Measurements from ENCODE around the gene CIC. TPM values are rescaled to one million over a fixed set of nuclear protein-coding genes. Genes with fewer than 3 reads are reported as not detected.

The CIC gene
- total and polyA plus RNA-seq, 4 experiments from 2014 or later = 3.5 to 82.6 (median 81.6) TPM; not detected in 1

- Histone ChIP-seq H3K9me3 (ENCODE audit: control insufficient read depth in 1 of 2, low read length in 2 of 2) (no peaks in the 10 kb centered on the region), H3K4me3 (ENCODE audit: low read length in 2 of 2) (no peak overlapping the region), H3K27ac (ENCODE audit: low read depth, low read length) (no peak overlapping the region), H3K36me3 (ENCODE audit: insufficient read depth, low read length) (no peaks in the 10 kb centered on the region), H3K27me3 (ENCODE audit: insufficient read depth, low read length) (peaks cover 26% of the 10 kb centered on the region), H3K4me1 (ENCODE audit: insufficient read depth, low read length) (peaks cover 14% of the 10 kb centered on the region)
- no peak overlapping the region for H3K27ac Mint-ChIP-seq
- no peak for DNase-seq
- CTCF ChIA-PET (ENCODE audit: partially characterized antibody) = no interaction called here
- H3K36me3 Mint-ChIP-seq = no peaks in the 10 kb centered on the region
- H3K9me3 Mint-ChIP-seq = peaks cover 0 to 1% (median 0%) of the 10 kb centered on the region in 8 donors
- H3K4me3 Mint-ChIP-seq = peak overlapping the region in 6 of 8 donors; percentile 30 to 80 (median 70)
- POLR2A ChIA-PET (ENCODE audit: partially characterized antibody) = interaction anchor here (0.6 to 1.0 kb wide), 2 partner anchors 16 to 137 kb away, joined by 3 read pairs; no protein-coding TSS in a partner anchor
- peaks cover 18 to 26% of the 10 kb centered on the region in 2 donors for H3K27me3 Mint-ChIP-seq
- intact Hi-C loops (cut with micrococcal nuclease) = no loop called here
- H3K4me1 Mint-ChIP-seq = peaks cover 2 to 27% (median 14%) of the 10 kb centered on the region in 4 donors
Observed at GRCh38 chr19:42313840-42314755, 45.0 kb downstream of the CIC start.

GRCh38 chr19:42315024-42315423 lies 46.0 kb downstream of the CIC start:
- CTCF ChIA-PET (ENCODE audit: partially characterized antibody) = interaction anchor here (1.6 kb wide), 1 partner anchor 18 kb away, joined by 3 read pairs; no protein-coding TSS in a partner anchor
- POLR2A ChIA-PET (ENCODE audit: partially characterized antibody) = no interaction called here
- peaks cover 26% of the 10 kb centered on the region for H3K27me3 ChIP-seq (ENCODE audit: insufficient read depth, low read length)
- H3K4me3 ChIP-seq (ENCODE audit: low read length in 2 of 2) = no peak overlapping the region
- Mint-ChIP-seq H3K9me3 (peaks cover 0 to 1% (median 0%) of the 10 kb centered on the region in 8 donors), H3K4me1 (peaks cover 2 to 27% (median 14%) of the 10 kb centered on the region in 4 donors), H3K4me3 (peak overlapping the region in 2 of 8 donors; percentile 29 to 46), H3K27me3 (peaks cover 18 to 26% of the 10 kb centered on the region in 2 donors), H3K27ac (no peak overlapping the region), H3K36me3 (no peaks in the 10 kb centered on the region)
- H3K4me1 ChIP-seq (ENCODE audit: insufficient read depth, low read length) = peaks cover 14% of the 10 kb centered on the region
- intact Hi-C loops (cut with micrococcal nuclease) = no loop called here
- no peak for DNase-seq
- no peaks in the 10 kb centered on the region for H3K9me3 ChIP-seq (ENCODE audit: control insufficient read depth in 1 of 2, low read length in 2 of 2)
- H3K36me3 ChIP-seq (ENCODE audit: insufficient read depth, low read length) = no peaks in the 10 kb centered on the region
- no peak overlapping the region for H3K27ac ChIP-seq (ENCODE audit: low read depth, low read length)

- Histone ChIP-seq H3K4me3 (ENCODE audit: low read length in 2 of 2) (no peak overlapping the region), H3K27me3 (ENCODE audit: insufficient read depth, low read length) (peaks cover 26% of the 10 kb centered on the region), H3K4me1 (ENCODE audit: insufficient read depth, low read length) (peaks cover 14% of the 10 kb centered on the region), H3K9me3 (ENCODE audit: control insufficient read depth in 1 of 2, low read length in 2 of 2) (no peaks in the 10 kb centered on the region), H3K27ac (ENCODE audit: low read depth, low read length) (no peak overlapping the region), H3K36me3 (ENCODE audit: insufficient read depth, low read length) (no peaks in the 10 kb centered on the region)
- POLR2A ChIA-PET (ENCODE audit: partially characterized antibody) = no interaction called here
- CTCF ChIA-PET (ENCODE audit: partially characterized antibody) = interaction anchor here (1.6 kb wide), 1 partner anchor 20 kb away, joined by 3 read pairs; no protein-coding TSS in a partner anchor
- Mint-ChIP-seq H3K27ac (peak overlapping the region in 1 of 7 donors; percentile 17), H3K4me1 (peaks cover 2 to 27% (median 14%) of the 10 kb centered on the region in 4 donors), H3K4me3 (peak overlapping the region in 1 of 8 donors; percentile 33), H3K27me3 (peaks cover 18 to 25% of the 10 kb centered on the region in 2 donors), H3K9me3 (no peaks in the 10 kb centered on the region), H3K36me3 (no peaks in the 10 kb centered on the region)
- no peak for DNase-seq
- intact Hi-C loops (cut with micrococcal nuclease) = no loop called here
Observed at GRCh38 chr19:42316223-42317211, 47.5 kb downstream of the CIC start.

GRCh38 chr19:42317535-42317934 lies 48.5 kb downstream of the CIC start:
- no peak for DNase-seq
- Mint-ChIP-seq H3K4me1 (peaks cover 2 to 20% (median 13%) of the 10 kb centered on the region in 4 donors), H3K27me3 (peaks cover 11 to 23% of the 10 kb centered on the region in 2 donors), H3K4me3 (no peak overlapping the region), H3K27ac (peak overlapping the region in 1 of 7 donors; percentile 36), H3K36me3 (no peaks in the 10 kb centered on the region), H3K9me3 (no peaks in the 10 kb centered on the region)
- ChIA-PET POLR2A (ENCODE audit: partially characterized antibody) (no interaction called here), CTCF (ENCODE audit: partially characterized antibody) (no interaction called here)
- Histone ChIP-seq H3K27me3 (ENCODE audit: insufficient read depth, low read length) (peaks cover 17% of the 10 kb centered on the region), H3K9me3 (ENCODE audit: control insufficient read depth in 1 of 2, low read length in 2 of 2) (no peaks in the 10 kb centered on the region), H3K4me3 (ENCODE audit: low read length in 2 of 2) (no peak overlapping the region), H3K27ac (ENCODE audit: low read depth, low read length) (no peak overlapping the region), H3K4me1 (ENCODE audit: insufficient read depth, low read length) (peaks cover 14% of the 10 kb centered on the region), H3K36me3 (ENCODE audit: insufficient read depth, low read length) (no peaks in the 10 kb centered on the region)
- intact Hi-C loops (cut with micrococcal nuclease) = no loop called here

- peaks cover 5 to 29% (median 19%) of the 10 kb centered on the region in 4 donors for H3K4me1 Mint-ChIP-seq
- no peak overlapping the region for H3K4me3 ChIP-seq (ENCODE audit: low read length in 2 of 2)
- peak overlapping the region in 1 of 8 donors; percentile 49 for H3K4me3 Mint-ChIP-seq
- ChIA-PET CTCF (ENCODE audit: partially characterized antibody) (interaction anchor here (1.4 to 3.9 kb wide), 3 partner anchors 24 to 213 kb away, joined by 4 to 23 read pairs (median 10); partner anchors contain the start of gene POU2F2), POLR2A (ENCODE audit: partially characterized antibody) (no interaction called here)
- no peaks in the 10 kb centered on the region for H3K9me3 ChIP-seq (ENCODE audit: control insufficient read depth in 1 of 2, low read length in 2 of 2)
- H3K27ac ChIP-seq (ENCODE audit: low read depth, low read length) = no peak overlapping the region
- no peaks in the 10 kb centered on the region for H3K9me3 Mint-ChIP-seq
- H3K4me1 ChIP-seq (ENCODE audit: insufficient read depth, low read length) = peaks cover 19% of the 10 kb centered on the region
- peaks cover 0 to 7% of the 10 kb centered on the region in 2 donors for H3K36me3 Mint-ChIP-seq
- H3K27me3 ChIP-seq (ENCODE audit: insufficient read depth, low read length) = no peaks in the 10 kb centered on the region
- DNase-seq = no peak
- intact Hi-C loops (cut with micrococcal nuclease) = no loop called here
- peaks cover 5 to 12% of the 10 kb centered on the region in 2 donors for H3K27me3 Mint-ChIP-seq
- H3K36me3 ChIP-seq (ENCODE audit: insufficient read depth, low read length) = no peaks in the 10 kb centered on the region
- H3K27ac Mint-ChIP-seq = no peak overlapping the region
Observed at GRCh38 chr19:42322305-42322704, 53.3 kb downstream of the CIC start.

- no peak overlapping the region for H3K27ac ChIP-seq (ENCODE audit: low read depth, low read length)
- no peaks in the 10 kb centered on the region for H3K9me3 ChIP-seq (ENCODE audit: control insufficient read depth in 1 of 2, low read length in 2 of 2)
- H3K36me3 Mint-ChIP-seq = peaks cover 0 to 7% of the 10 kb centered on the region in 2 donors
- intact Hi-C loops (cut with micrococcal nuclease) = no loop called here
- H3K27me3 Mint-ChIP-seq = peaks cover 5 to 12% of the 10 kb centered on the region in 2 donors
- POLR2A ChIA-PET (ENCODE audit: partially characterized antibody) = interaction anchor here (1.2 kb wide), 1 partner anchor 748 kb away, joined by 3 read pairs; the partner anchor contains the start of gene CEACAM21
- no peaks in the 10 kb centered on the region for H3K9me3 Mint-ChIP-seq
- CTCF ChIA-PET (ENCODE audit: partially characterized antibody) = interaction anchor here (0.7 to 3.9 kb wide), 3 partner anchors 25 to 214 kb away, joined by 4 to 23 read pairs (median 10); no protein-coding TSS in a partner anchor
- peaks cover 19% of the 10 kb centered on the region for H3K4me1 ChIP-seq (ENCODE audit: insufficient read depth, low read length)
- H3K27ac Mint-ChIP-seq = no peak overlapping the region
- H3K27me3 ChIP-seq (ENCODE audit: insufficient read depth, low read length) = no peaks in the 10 kb centered on the region
- H3K4me1 Mint-ChIP-seq = peaks cover 7 to 31% (median 20%) of the 10 kb centered on the region in 4 donors
- no peaks in the 10 kb centered on the region for H3K36me3 ChIP-seq (ENCODE audit: insufficient read depth, low read length)
- no peak for DNase-seq
- H3K4me3 ChIP-seq (ENCODE audit: low read length in 2 of 2) = no peak overlapping the region
- peak overlapping the region in 6 of 8 donors; percentile 21 to 71 (median 42) for H3K4me3 Mint-ChIP-seq
Observed at GRCh38 chr19:42323473-42323851, 54.4 kb downstream of the CIC start.
